Stimulated activated CD4-positive, alpha-beta T cell treated with anti-CD3 and anti-CD28 coated beads, Interleukin-15, amount 100 ng/mL, for 1 hour (primary cell): Measurements from ENCODE around the gene KRTAP4-16.
"Not testable (repeated sequence)": the region's sequence is repeated elsewhere in the genome, so short reads cannot be mapped to it uniquely, and the experiment has no call there.

Source experiments
- DNase-seq, 2 donors: peaks; one replicate each; pipeline ENCODE4 v3.0.0-alpha.2; 2020; ENCODE audit warnings: low read depth in 1 of 2, low spot score in 1 of 2

KRTAP4-16 gene

GRCh38 chr17:41119696-41120690, 18.0 kb upstream of the KRTAP4-16 start:
- not testable (repeated sequence) for DNase-seq

- DNase-seq: no peak
These were observed 16.7 kb upstream of the KRTAP4-16 start for GRCh38 chr17:41118721-41119120.

- not testable (repeated sequence) for DNase-seq
These were observed 15.9 kb upstream of the KRTAP4-16 start, which contains the start of gene KRTAP4-11 for GRCh38 chr17:41117846-41118386. Gene KRTAP4-11, minus strand, starts transcription at chr17:41118373. Its CDS starts 58 bp downstream, at chr17:41118315.

- no peak for DNase-seq
These were observed 14.3 kb upstream of the KRTAP4-16 start for GRCh38 chr17:41116297-41116696.

- DNase-seq: no peak
These were observed 9.3 kb upstream of the KRTAP4-16 start for GRCh38 chr17:41111151-41111885.

GRCh38 chr17:41108728-41109386, 6.8 kb upstream of the KRTAP4-16 start:
- not testable (repeated sequence) for DNase-seq

GRCh38 chr17:41107941-41108450, 6.0 kb upstream of the KRTAP4-16 start:
- DNase-seq: no peak

- DNase-seq: not testable (repeated sequence)
These were observed 3.3 kb upstream of the KRTAP4-16 start, which contains the start of gene KRTAP4-9 for GRCh38 chr17:41105347-41105746. Gene KRTAP4-9, plus strand, starts transcription at chr17:41105389. Its CDS starts 0 bp downstream, at chr17:41105389.

GRCh38 chr17:41104386-41105038, 2.5 kb upstream of the KRTAP4-16 start:
- DNase-seq: not testable (repeated sequence)

- DNase-seq: no peak
These were observed 1.9 kb upstream of the KRTAP4-16 start for GRCh38 chr17:41103896-41104295.

- DNase-seq: not testable (repeated sequence)
These were observed 2.1 kb downstream of the KRTAP4-16 start for GRCh38 chr17:41099682-41100480.

- DNase-seq: no peak
These were observed 3.5 kb downstream of the KRTAP4-16 start for GRCh38 chr17:41098481-41098880.

- no peak for DNase-seq
These were observed 4.0 kb downstream of the KRTAP4-16 start, which contains the start of gene KRTAP4-8 for GRCh38 chr17:41098042-41098441. Gene KRTAP4-8, minus strand, starts transcription at chr17:41098142. Its CDS starts 58 bp downstream, at chr17:41098084.

GRCh38 chr17:41096055-41096454, 6.0 kb downstream of the KRTAP4-16 start:
- DNase-seq: no peak

GRCh38 chr17:41088760-41089352, 13.2 kb downstream of the KRTAP4-16 start:
- not testable (repeated sequence) for DNase-seq

- not testable (repeated sequence) for DNase-seq
These were observed 17.7 kb downstream of the KRTAP4-16 start, which contains the start of gene KRTAP4-7 for GRCh38 chr17:41084100-41084856. Gene KRTAP4-7, plus strand, starts transcription at chr17:41084150. Its CDS starts 57 bp downstream, at chr17:41084207.

- not testable (repeated sequence) for DNase-seq
These were observed 18.6 kb downstream of the KRTAP4-16 start for GRCh38 chr17:41083427-41083826.

- DNase-seq: no peak
These were observed 19.4 kb downstream of the KRTAP4-16 start for GRCh38 chr17:41082626-41083025.
